K562 (cell line): Measurements from ENCODE around the gene C1R. TPM values are rescaled to one million over a fixed set of nuclear protein-coding genes. Genes with fewer than 3 reads are reported as not detected.

Source experiments
- ATAC-seq: fragments of 200-7000 bp; cut with Tn5 transposase; 3 replicates; pipeline ENCODE4 v1.9.1; 2020; ENCODE audit warnings: moderate library complexity
- BruUV-seq: library from RNA; stranded (reverse); fragments of 400-500 nt; replicated peaks from 2 replicates; lab custom pipeline; 2021; lab: Mats Ljungman, UMichigan
- CTCF ChIA-PET: fragments of 300-600 bp; formaldehyde crosslinking; extraction: SDS; loops from one replicate; lab custom pipeline; 2021; ENCODE audit warnings: low intra/inter-chr PET ratio; lab: Yijun Ruan, JAX
- POLR2A ChIA-PET: fragments of 300-600, 350-650 bp; sonication (Branson Sonifier 250); formaldehyde crosslinking; extraction: SDS; loops from one replicate; lab custom pipeline; 2021; ENCODE audit warnings: antibody characterized with exemption, inconsistent platforms; lab: Yijun Ruan, JAX
- DNase-seq, 4 experiments: peaks; one replicate each; pipeline versions ENCODE4 v3.0.0 to v3.0.0-alpha.2; 2011 to 2018; ENCODE audit warnings: low spot score in 3 of 4, mixed read lengths in 3 of 4; ENCODE audit errors: extremely low read depth in 1 of 4
- FAIRE-seq: peaks from 2 replicates; lab custom pipeline; 2011; peaks lifted over from hg19 to GRCh38; lab: Jason Lieb, UNC
- H2AFZ ChIP-seq: 2 replicates; pipeline ENCODE4 v1.6.0; 2011; ENCODE audit warnings: low read depth, low read length, control low read depth, inconsistent platforms
- H3K27ac ChIP-seq: fragments of 200-600 bp; 3 replicates; pipeline ENCODE4 v1.8.0; 2011; ENCODE audit warnings: low read depth, mild to moderate bottlenecking, control low read depth, inconsistent platforms, low read length, moderate library complexity, mixed read lengths; ENCODE audit errors: extremely low read depth
- H3K27me3 ChIP-seq, 2 experiments: fragments of 300-600 bp in 1 of 2; 2 replicates in 1 of 2; 3 replicates in 1 of 2; pipeline versions ENCODE4 v1.6.0 to v1.8.0; 2011; ENCODE audit warnings: inconsistent platforms in 2 of 2, low read length in 2 of 2, mild to moderate bottlenecking in 1 of 2, mixed read lengths in 1 of 2, moderate library complexity in 1 of 2; ENCODE audit not compliant: control insufficient read depth in 2 of 2, insufficient read depth in 2 of 2
- H3K36me3 ChIP-seq: fragments of 300-600 bp; 3 replicates; pipeline ENCODE4 v1.8.0; 2011; ENCODE audit warnings: mild to moderate bottlenecking, low read length, inconsistent platforms; ENCODE audit not compliant: control insufficient read depth, insufficient read depth
- H3K4me1 ChIP-seq, 2 experiments: fragments of 200-600 bp in 1 of 2; replicated peaks in 1 of 2; 2 replicates in 1 of 2; 3 replicates in 1 of 2; pipeline versions ENCODE4 v1.5.1 to v1.8.0; 2011; ENCODE audit warnings: inconsistent platforms in 2 of 2, low read length in 2 of 2, mild to moderate bottlenecking in 1 of 2, mixed read lengths in 1 of 2, moderate library complexity in 1 of 2; ENCODE audit not compliant: control insufficient read depth in 2 of 2, insufficient read depth in 2 of 2
- H3K4me2 ChIP-seq: 2 replicates; pipeline ENCODE4 v1.6.1; 2011; ENCODE audit warnings: low read length, control low read depth, inconsistent platforms, mixed read lengths; ENCODE audit not compliant: insufficient read depth
- H3K4me3 ChIP-seq: fragments of 200-600 bp; sonication (generic), shearing (Covaris generic); 2 replicates; pipeline ENCODE4 v1.5.1; 2016; ENCODE audit warnings: control low read depth, inconsistent platforms
- H3K79me2 ChIP-seq: fragments of 200-600 bp; 3 replicates; pipeline ENCODE4 v1.8.0; 2011; ENCODE audit warnings: low read length, inconsistent platforms; ENCODE audit not compliant: control insufficient read depth, insufficient read depth
- H3K9ac ChIP-seq, 2 experiments: 2 replicates each; pipeline versions ENCODE4 v1.6.0 to v1.6.1; 2011; ENCODE audit warnings: low read depth in 2 of 2, low read length in 2 of 2, control low read depth in 1 of 2, inconsistent platforms in 1 of 2, mild to moderate bottlenecking in 1 of 2, mixed read lengths in 1 of 2; ENCODE audit not compliant: insufficient read depth in 1 of 2
- H3K9me1 ChIP-seq: one replicate; pipeline ENCODE4 v1.6.0; 2011; ENCODE audit warnings: inconsistent platforms, mild to moderate bottlenecking, low read length, moderate library complexity; ENCODE audit not compliant: control insufficient read depth, insufficient read depth
- H3K9me3 ChIP-seq: replicated peaks from 2 replicates; pipeline ENCODE4 v1.5.1; 2011; ENCODE audit warnings: low read depth, low read length, inconsistent platforms; ENCODE audit not compliant: control insufficient read depth, insufficient read depth
- H4K20me1 ChIP-seq: replicated peaks from 2 replicates; pipeline ENCODE4 v1.6.1; 2011; ENCODE audit warnings: low read length, inconsistent platforms, mixed read lengths; ENCODE audit not compliant: control insufficient read depth, insufficient read depth
- C11orf30 ChIP-seq: fragments of 450-650 bp; IDR thresholded peaks from 2 replicates; pipeline ENCODE4 v1.6.1; 2016; ENCODE audit warnings: low read depth, mild to moderate bottlenecking
- CC2D1A ChIP-seq: fragments of 450-650 bp; IDR thresholded peaks from 2 replicates; pipeline ENCODE4 v1.6.1; 2017; ENCODE audit warnings: mild to moderate bottlenecking
- ETV6 ChIP-seq, 3 experiments: fragments of 150-350 bp in 1 of 3; sonication (generic) in 1 of 3; formaldehyde crosslinking in 1 of 3; IDR thresholded peaks; 2 replicates each; pipeline versions ENCODE4 v1.6.1 to v1.8.0; 2014 to 2022; ENCODE audit warnings: borderline replicate concordance in 2 of 3, low read depth in 2 of 3, antibody characterized with exemption in 1 of 3, low read length in 1 of 3, mild to moderate bottlenecking in 1 of 3, missing genetic modification reagents in 1 of 3
- HCFC1 ChIP-seq: IDR thresholded peaks from 2 replicates; pipeline ENCODE4 v1.6.1; 2012; ENCODE audit warnings: low read depth, low read length, improper control_type of control experiment
- HMGXB4 ChIP-seq: sonication (generic); formaldehyde crosslinking; IDR thresholded peaks from 2 replicates; pipeline ENCODE4 v1.8.1; 2023; ENCODE audit warnings: mild to moderate bottlenecking, missing genetic modification reagents
- MEF2D ChIP-seq: conservative IDR thresholded peaks from 2 replicates; pipeline ENCODE4 v1.6.1; 2016; ENCODE audit warnings: low read depth, missing genetic modification characterization, missing compliant biosample characterization
- MYNN ChIP-seq, 2 experiments: sonication (generic); formaldehyde crosslinking in 1 of 2; IDR thresholded peaks; 2 replicates each; pipeline versions ENCODE4 v1.5.0 to v1.6.1; 2016 to 2020; ENCODE audit warnings: antibody characterized with exemption in 1 of 2, missing genetic modification reagents in 1 of 2
- POLR2A ChIP-seq: fragments of 450-650 bp; conservative IDR thresholded peaks from 2 replicates; pipeline ENCODE4 v1.6.1; 2016
- PREB ChIP-seq: sonication (generic); formaldehyde crosslinking; IDR thresholded peaks from 2 replicates; pipeline ENCODE4 v1.8.1; 2023; ENCODE audit warnings: mild to moderate bottlenecking, missing genetic modification reagents
- RAD21 ChIP-seq, 2 experiments: fragments of 250-450 bp in 1 of 2; fragments of 450-650 bp in 1 of 2; sonication (Bioruptor Pico) in 1 of 2; formaldehyde crosslinking in 1 of 2; IDR thresholded peaks in 1 of 2; conservative IDR thresholded peaks in 1 of 2; 2 replicates each; pipeline versions ENCODE4 v1.4.0 to v1.8.0; 2020 to 2022; ENCODE audit warnings: mild to moderate bottlenecking in 2 of 2, moderate library complexity in 1 of 2
- RBM39 ChIP-seq: fragments of 200-400 bp; formaldehyde crosslinking; optimal IDR thresholded peaks from 2 replicates; pipeline ENCODE3; 2018; ENCODE audit warnings: low read depth, low read length
- VEZF1 ChIP-seq: fragments of 200-800 bp; sonication (Bioruptor generic); IDR thresholded peaks from 2 replicates; pipeline ENCODE4 v1.6.1; 2017; ENCODE audit warnings: missing genetic modification characterization, missing compliant biosample characterization
- ZNF398 ChIP-seq: fragments of 250-450 bp; sonication (Bioruptor Pico); IDR thresholded peaks from 2 replicates; pipeline ENCODE4 v1.8.0; 2021; ENCODE audit warnings: moderate library complexity, mild to moderate bottlenecking, inconsistent platforms
- WGBS: fragments of 100-300 bp; shearing (Covaris generic); methylation state at CpG from one replicate; pipeline ENCODE4 v1.1.6; 2016; ENCODE audit warnings: low coverage, mixed read lengths; ENCODE audit not compliant: insufficient coverage; ENCODE audit errors: missing lambda C conversion rate; 5-methylcytosine and 5-hydroxymethylcytosine counted together
- in situ Hi-C: fragments of 300-500 bp; cut with MboI; formaldehyde crosslinking; loops from 4 replicates; pipeline ENCODE4 v1.15.0; 2018; ENCODE audit warnings: inconsistent platforms, mixed read lengths
- intact Hi-C: fragments of 100-400 bp; cut with micrococcal nuclease; formaldehyde crosslinking; loops from 2 replicates; pipeline ENCODE4 v1.14.2; 2022
- polyA plus RNA-seq, 8 experiments: library from polyadenylated mRNA; depleted of rRNA in 4 of 8; stranded (reverse) in 5 of 8; unstranded in 3 of 8; fragments of >200 nt; fragmentation: Nextera tagmentation in 2 of 8; fragmentation: Illumina TruSeq in 1 of 8; extraction: Ambion mirVana in 2 of 8; extraction: Trizol in 1 of 8; gene quantifications; 2 replicates each; pipeline versions ENCODE4 v1.2.1 to v1.2.3, GENCODE V29; 2011 to 2014; ENCODE audit warnings: inconsistent platforms in 1 of 8, missing spikeins in 1 of 8
- total RNA-seq, 7 experiments: library from RNA; depleted of rRNA in 6 of 7; stranded (reverse); fragments of >200 nt in 6 of 7; fragmentation: Illumina TruSeq in 2 of 7; extraction: Trizol in 2 of 7; gene quantifications; 2 replicates each; pipeline versions ENCODE4 v1.2.1 to v1.2.3, GENCODE V29; 2011 to 2021; ENCODE audit warnings: low replicate concordance in 1 of 7

C1R gene
- total and polyA plus RNA-seq, 9 of the 15 experiments (the other 6 are each of a cell fraction or from before 2014, with no cell fraction given), result 0.07 to 1.0 (median 0.33) TPM; not detected in 1

GRCh38 chr12:7108796-7109571, 16.7 kb upstream of the C1R start, which contains the start of gene C1RL:
Gene C1RL (minus strand): TSS chr12:7109214. CDS start chr12:7109180, 34 bp downstream.
- peak within 1 kb of the TSS; percentile 90 for H2AFZ ChIP-seq
- TSS peak; percentile 58 for BruUV-seq
- peaks cover 19% of the 10 kb centered on the region; the same call in 2 of the 3 replicates for H3K36me3 ChIP-seq
- peaks cover 10 to 21% of the 10 kb centered on the region in 2 experiments for H3K4me1 ChIP-seq
- ATAC-seq (peak; percentile 58), FAIRE-seq (peak; percentile 94), DNase-seq (peak; percentile 66 to 88 (median 68))
- peaks cover 3% of the 10 kb centered on the region for H3K9me3 ChIP-seq
- H3K79me2 ChIP-seq, result peaks cover 41% of the 10 kb centered on the region
- peak within 1 kb of the TSS; percentile 95 for H3K4me2 ChIP-seq
- ChIA-PET CTCF (interaction anchor here (0.5 to 3.3 kb wide), 5 partner anchors 35 to 164 kb away, joined by 3 to 25 read pairs (median 4); partner anchors contain the start of gene C1S), POLR2A (interaction anchor here (0.6 to 3.3 kb wide), 7 partner anchors 10 to 165 kb away, joined by 3 to 23 read pairs (median 4); partner anchors contain the start of genes C12orf57 and RNU7-1)
- in situ Hi-C loops (no loop called here), intact Hi-C loops (loop anchor here (2.0 kb wide), 2 partner anchors 16 to 164 kb away; partner anchors contain the start of genes C12orf57 and C1R)
- H3K4me3 ChIP-seq, result peak within 1 kb of the TSS; percentile 75
- no peaks in the 10 kb centered on the region for H3K9me1 ChIP-seq
- H3K9ac ChIP-seq, result peak within 1 kb of the TSS; percentile 87 to 91
- 9% methylated on average over 17 of the region's 23 CpGs for WGBS
- H4K20me1 ChIP-seq, result no peaks in the 10 kb centered on the region
- no peaks in the 10 kb centered on the region for H3K27me3 ChIP-seq
- peak within 1 kb of the TSS; percentile 97 for H3K27ac ChIP-seq
- TF ChIP-seq RAD21 (CRISPR knock-in tag; conservative IDR thresholded peaks at IDR 0.05 in 1 of 2, IDR thresholded peaks at IDR 0.05 in 1 of 2) (peak; percentile 63 to 73), RBM39 (no peak), MEF2D (tag) (no peak), HMGXB4 (CRISPR knock-in tag) (no peak), MYNN (IDR thresholded peaks at IDR 0.05) (peak; percentile 53; the same call in 1 of the 2 replicates), MYNN (CRISPR knock-in tag; IDR thresholded peaks at IDR 0.05) (no peak), CC2D1A (no peak), POLR2A (peak; percentile 52; the same call in 1 of the 2 replicates), ETV6 (IDR thresholded peaks at IDR 0.05; ENCODE audit: borderline replicate concordance in 1 of 2, low read depth in 2 of 2, low read length in 1 of 2) (peak in 1 of 2 experiments; percentile 59; a peak in 1 of 4 replicates), ETV6 (CRISPR knock-in tag; IDR thresholded peaks at IDR 0.05; ENCODE audit: borderline replicate concordance) (no peak), VEZF1 (CRISPR knock-in tag) (peak; percentile 91), ZNF398 (CRISPR knock-in tag) (no peak), HCFC1 (no peak), C11orf30 (no peak), PREB (CRISPR knock-in tag) (no peak)
